ENCODE data around the gene MEX3D.
"Not testable (repeated sequence)": the region's sequence is repeated elsewhere in the genome, so short reads cannot be mapped to it uniquely, and the experiment has no call there.

The MEX3D gene

DNA sequence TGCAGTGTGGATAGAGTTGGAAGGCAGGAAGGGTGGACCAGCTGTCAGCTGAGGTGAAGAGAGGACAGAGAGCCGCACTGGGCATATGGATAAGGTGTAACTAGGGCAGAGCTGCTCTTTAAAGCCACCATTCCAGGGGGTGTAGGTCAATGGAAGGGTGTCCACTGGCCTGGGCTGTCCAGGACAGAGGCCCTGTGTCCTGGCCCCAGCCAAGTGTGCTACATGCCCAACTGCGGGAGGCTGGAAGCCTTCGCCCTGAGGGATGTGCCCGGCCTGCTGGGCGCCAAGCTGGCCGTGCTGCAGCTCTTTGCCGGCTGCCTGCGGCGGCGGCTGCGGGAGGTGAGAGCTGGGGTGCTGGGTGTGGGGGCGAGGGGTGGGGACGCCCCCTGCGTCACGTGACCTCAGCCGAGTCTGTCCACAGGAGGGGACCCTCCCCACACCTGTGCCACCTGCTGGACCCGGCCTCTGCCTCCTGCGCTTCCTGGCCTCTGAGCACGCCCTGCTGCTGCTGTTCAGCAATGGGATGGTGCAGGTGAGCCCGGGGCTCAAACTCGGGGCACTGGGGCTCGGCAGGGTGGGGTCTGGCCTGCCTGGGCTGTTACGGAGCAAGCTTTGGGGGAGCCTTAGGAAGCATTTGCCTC, 34.5 kb downstream of the MEX3D start:
- DNase-seq, result no peak

DNA sequence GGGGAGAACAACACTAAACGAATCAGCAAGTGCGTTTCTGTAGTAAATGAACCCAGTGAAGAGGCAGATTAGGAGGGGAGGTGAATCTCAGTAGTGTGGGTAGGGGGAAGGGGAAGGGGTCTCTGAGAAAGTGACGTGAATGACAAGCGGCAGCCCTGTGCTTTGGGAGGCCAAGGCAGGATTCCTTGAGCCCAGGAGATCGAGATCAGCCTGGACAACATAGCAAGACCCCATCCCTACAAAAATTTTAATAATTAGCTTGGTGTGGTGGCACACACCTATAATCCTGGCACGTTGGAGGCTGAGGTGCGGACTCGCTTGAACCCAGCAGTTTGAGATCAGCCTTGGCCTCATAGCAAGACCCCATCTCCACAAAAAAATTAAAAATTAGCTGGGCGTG, 36.1 kb downstream of the MEX3D start:
- no peak for DNase-seq

GRCh38 chr19:1531587-1531986, 36.5 kb downstream of the MEX3D start:
- no peak for DNase-seq

DNA sequence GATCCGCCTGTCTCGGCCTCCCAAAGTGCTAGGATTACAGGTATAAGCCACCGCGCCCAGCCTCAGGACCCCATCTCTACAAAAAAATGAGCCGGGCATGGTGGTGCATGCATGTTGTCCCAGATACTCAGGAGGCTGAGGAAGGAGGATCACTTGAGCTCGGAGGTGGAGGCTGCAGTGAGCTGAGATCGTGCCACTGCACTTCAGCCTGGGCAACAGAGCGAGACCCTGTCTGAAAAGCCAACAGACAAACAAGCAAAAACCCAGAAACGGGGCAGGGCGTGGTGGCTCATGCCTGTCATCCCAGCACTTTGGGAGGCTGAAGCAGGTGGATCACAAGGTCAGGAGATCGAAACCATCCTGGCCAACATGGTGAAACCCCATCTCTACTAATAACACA, 37.3 kb downstream of the MEX3D start:
- not testable (repeated sequence) for DNase-seq

DNA sequence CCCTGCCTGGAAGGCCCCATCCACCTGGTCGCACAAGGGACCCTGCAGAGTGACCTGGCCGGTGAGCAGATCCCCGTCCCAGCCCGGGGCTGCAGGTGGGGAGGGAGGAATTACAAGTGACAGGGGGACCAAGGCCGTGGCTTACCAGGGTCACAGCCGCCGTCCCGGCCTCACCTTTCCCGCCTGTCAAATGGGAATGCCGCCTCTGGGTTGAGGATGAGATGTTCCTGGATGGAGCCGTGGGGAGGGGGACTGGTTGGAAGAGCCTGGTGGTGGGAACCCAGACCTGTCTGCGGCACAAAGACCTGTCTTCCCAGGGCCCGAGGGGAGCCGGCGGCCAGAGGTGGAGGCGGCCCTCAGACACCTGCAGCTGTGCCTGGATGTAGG, 38.7 kb downstream of the MEX3D start:
- no peak for DNase-seq

GRCh38 chr19:1528596-1529429, 39.3 kb downstream of the MEX3D start:
- no peak for DNase-seq

- DNase-seq, result no peak
Measured at GRCh38 chr19:1527650-1528309, 40.3 kb downstream of the MEX3D start.

- DNase-seq, result no peak
Measured at GRCh38 chr19:1526979-1527649, 41.0 kb downstream of the MEX3D start.

GRCh38 chr19:1526066-1526778, 41.9 kb downstream of the MEX3D start:
- DNase-seq, result no peak

DNA sequence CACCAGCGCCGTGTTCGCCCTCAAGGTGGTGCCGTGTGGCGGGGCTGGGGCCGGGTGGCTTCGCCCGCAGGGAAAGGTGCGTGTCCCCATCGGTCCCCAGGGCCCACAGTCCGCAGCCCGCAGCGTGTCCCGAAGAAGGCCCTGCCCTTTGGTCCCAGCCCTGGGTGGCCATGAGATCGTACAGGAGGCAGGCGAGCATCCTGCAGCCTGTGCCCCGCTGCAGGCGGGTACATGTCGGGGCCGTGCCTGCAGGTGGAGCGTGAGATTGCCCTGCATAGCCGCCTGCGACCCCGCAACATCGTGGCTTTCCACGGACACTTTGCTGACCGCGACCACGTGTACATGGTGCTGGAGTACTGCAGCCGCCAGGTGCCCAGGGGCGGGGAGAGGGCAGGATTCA, 42.8 kb downstream of the MEX3D start:
- DNase-seq, result no peak

GRCh38 chr19:1524972-1525325, 43.2 kb downstream of the MEX3D start:
- DNase-seq, result no peak

DNA sequence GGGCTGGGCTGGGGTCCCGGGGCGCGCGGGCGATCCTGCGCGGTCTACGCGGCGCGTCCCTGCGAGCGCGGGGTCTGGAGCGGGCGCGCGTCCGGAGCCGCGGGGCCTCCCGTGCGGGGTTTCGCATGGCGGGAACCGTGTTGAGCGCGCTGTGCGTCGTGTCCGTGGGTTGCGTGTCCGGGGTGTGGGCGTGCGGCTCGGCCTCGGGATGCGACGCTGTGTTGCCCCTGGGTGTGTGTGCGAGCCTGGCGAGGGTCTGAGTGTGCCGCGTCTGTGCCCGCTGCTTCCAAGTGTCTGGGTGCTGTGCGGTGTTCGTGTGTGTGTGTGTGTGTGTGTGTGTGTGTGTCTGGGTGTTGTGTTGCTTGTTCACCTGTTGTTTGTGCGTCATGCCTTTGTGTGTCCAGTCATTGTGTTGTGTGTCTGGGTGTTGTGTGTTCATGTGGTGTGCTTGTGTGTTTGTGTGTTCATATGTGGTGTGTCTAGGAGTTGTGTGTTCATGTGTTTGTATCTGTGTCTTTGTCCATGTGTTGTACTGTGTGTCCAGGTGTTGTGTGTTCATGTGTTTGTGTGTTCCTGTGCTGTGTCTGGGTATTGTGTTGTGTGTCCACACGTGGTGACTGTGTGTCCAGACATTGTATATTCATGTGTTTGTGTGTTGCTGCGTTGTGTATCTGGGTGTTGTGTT, 43.7 kb downstream of the MEX3D start:
- DNase-seq, result no peak

DNA sequence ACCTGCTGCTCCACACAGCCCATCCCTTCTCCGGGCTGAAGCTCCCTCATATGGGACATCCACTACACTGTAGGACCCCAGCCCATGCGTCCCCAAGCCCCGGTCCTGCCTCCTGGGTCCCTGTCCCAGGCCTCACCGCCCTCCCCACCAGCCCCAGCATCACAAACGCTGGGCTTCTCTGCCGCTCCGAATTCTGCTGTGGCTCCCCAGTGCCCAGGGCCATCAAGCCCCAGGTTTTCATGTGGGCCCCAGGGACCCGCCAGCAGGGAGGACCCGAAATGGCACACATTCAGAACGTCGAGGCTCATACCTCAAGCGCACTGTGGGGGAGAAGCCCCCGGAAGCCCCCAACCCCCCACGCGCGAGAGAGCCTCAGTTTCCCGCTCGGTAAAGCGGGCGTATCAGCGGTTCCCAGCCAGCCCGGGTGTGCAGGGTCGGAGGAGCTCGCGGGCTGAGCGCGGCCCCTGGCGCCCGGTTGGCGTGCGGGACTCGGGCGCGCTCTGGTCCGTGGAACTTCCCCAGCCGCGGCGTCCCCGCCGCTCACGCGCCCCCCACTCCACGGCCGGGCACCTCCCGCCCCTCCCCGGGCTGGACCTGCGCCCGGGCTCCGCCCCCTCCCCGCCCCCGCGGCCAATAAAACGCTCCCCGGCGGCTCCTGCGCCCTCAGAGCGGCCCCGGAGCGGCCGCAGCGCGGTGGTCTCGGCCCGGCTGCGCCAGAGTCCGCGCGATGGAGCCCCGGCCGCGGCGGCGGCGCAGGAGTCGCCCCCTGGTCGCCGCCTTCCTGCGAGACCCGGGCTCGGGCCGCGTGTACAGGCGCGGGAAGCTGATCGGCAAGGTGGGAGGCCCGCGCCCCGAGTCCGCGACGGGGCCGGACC, 44.5 kb downstream of the MEX3D start, which contains the start of gene PLK5:
Gene PLK5 (plus strand): TSS at position 666 of the 875 bp plus-strand sequence. CDS start 2,920 bp downstream, outside the sequence.
- no peak for DNase-seq

GRCh38 chr19:1522838-1523237, 45.3 kb downstream of the MEX3D start:
- DNase-seq, result no peak

DNA sequence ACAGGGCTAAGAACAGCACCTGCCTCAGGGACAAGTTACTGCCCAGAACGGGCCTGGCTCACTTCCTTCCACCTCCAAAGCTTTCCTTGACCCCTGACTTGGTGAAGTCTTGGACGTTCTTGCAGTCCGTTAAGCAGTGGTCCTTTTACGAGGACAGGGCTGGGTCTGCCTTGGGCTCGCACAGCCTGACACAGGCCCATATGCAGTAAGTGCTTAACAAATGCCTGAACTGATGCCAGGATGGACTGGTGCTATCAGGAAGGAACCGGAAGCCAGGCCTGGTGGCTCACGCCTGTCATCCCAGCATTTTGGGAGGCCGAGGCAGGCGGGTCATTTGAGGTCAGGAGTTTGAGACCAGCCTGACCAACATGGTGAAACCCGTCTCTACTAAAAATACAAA, 46.1 kb downstream of the MEX3D start:
- no peak for DNase-seq

- DNase-seq, result no peak
Measured at GRCh38 chr19:1521636-1522035, 46.5 kb downstream of the MEX3D start.

DNA sequence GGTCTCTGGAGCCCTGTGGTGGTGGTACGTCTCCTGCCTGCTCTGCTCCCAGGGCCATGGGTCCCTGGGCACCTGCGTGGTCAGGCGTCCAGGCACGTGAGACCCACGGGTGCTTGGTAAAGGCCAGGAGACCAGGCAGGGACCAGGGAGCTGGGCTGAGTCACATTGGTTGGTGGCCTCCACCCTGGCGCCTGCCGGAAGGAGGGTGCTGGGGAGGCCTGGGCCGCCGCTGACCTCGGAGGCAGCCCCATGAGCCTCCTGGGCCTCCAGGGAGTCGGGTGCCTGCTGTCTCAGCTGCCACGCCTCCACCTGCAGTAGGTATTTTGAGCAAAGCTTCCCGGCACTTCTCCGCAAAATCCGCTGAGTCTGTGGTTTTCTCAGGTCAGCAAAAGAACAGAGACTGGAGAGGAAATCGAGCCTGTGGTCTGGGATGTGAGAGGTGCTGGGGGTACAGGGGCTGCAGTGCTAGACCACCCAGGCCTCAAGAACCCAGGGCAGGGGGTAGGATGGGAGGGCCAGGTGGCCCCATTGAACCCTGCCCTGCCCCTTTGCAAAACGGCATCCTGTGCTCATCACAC, 47.8 kb downstream of the MEX3D start:
- no peak for DNase-seq

- DNase-seq, result not testable (repeated sequence)
Measured at GRCh38 chr19:1519802-1520201, 48.3 kb downstream of the MEX3D start.

- DNase-seq, result no peak
Measured at GRCh38 chr19:1518471-1518870, 49.7 kb downstream of the MEX3D start.

- no peak for DNase-seq
Measured at GRCh38 chr19:1516395-1516753, 51.8 kb downstream of the MEX3D start.
